Pericardium fibroblast (primary cell): ENCODE results near the gene FANCB. TPM values are rescaled to one million over a fixed set of nuclear protein-coding genes. Genes with fewer than 3 reads are reported as not detected.

ENCODE experiments used
- total RNA-seq: library from RNA; depleted of rRNA; stranded (reverse); fragments of >200 nt; gene quantifications from 2 replicates; pipeline ENCODE4 v1.2.3, GENCODE V29; 2015

FANCB gene
- 0.58 and 0.68 TPM in 2 replicates for total RNA-seq

DNA sequence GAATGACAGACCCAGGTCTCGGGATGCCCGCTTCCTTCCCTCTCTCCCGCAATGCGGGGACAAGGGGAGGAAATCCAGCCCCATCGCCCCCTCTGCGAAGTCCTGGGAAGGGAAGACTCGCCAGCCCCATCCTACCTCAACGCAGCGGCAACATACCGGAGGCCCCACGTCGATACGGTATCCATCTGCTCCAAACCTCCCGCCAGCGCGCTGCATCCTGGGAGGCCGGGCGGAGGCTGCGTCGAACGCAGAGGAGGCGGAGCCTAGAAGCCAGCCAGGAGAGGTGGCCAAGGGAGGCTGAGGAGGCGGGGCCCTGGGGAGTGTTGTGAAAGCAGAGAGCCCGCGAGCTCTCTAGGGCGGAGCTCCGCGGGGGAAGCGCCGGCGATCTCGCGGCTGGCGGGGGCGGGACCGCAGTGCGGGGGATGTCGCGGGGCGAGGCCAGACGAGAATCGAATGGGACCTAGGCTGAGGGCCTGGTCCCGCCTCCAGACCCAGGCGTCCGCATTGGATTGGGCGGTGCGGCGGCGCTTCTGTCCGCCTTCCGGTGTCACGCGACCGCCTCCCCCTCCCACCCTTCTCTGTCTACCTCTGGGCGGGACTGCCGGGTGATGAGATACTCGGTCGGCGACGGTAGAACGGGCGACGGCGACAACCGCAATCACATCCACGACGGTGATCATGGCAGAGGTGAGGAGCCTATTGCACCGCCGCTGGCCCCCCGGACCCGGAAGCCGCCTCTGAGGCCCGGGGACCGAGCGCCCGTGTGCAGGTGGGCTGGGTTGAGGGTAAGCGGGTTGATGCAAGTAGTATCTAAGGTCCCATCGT, at the start of gene FANCB, which contains the start of gene MOSPD2:
Gene FANCB (minus strand): TSS at position 219 of the 825 bp plus-strand sequence. CDS start 7,559 bp downstream, outside the sequence.
Gene MOSPD2 (plus strand): TSS at position 571 of the 825 bp plus-strand sequence. CDS start 108 bp downstream, at position 679.

Other genes starting within 250 kb of the FANCB start
- 9.1 and 11.6 TPM in 2 replicates for gene MOSPD2, start 352 bp upstream of the FANCB start, total RNA-seq